Large intestine (tissue), 3 donors: ENCODE measurements around the gene RSAD2. TPM values are rescaled to one million over a fixed set of nuclear protein-coding genes. Genes with fewer than 3 reads are reported as not detected.

Experiments
- DNase-seq, 2 donors: peaks; one replicate each; pipeline versions ENCODE4 v3.0.0 to v3.0.0-alpha.2; 2013
- H3K27ac ChIP-seq: one replicate; pipeline ENCODE4 v1.5.1; 2013; ENCODE audit warnings: low read length
- H3K27me3 ChIP-seq: 2 replicates; pipeline ENCODE4 v1.6.1; 2013; ENCODE audit warnings: low read length; ENCODE audit not compliant: control insufficient read depth, insufficient read depth
- H3K36me3 ChIP-seq: 2 replicates; pipeline ENCODE4 v1.6.1; 2013; ENCODE audit warnings: low read length; ENCODE audit not compliant: control insufficient read depth, insufficient read depth
- H3K4me1 ChIP-seq: one replicate; pipeline ENCODE4 v1.6.1; 2013; ENCODE audit warnings: low read length; ENCODE audit not compliant: control insufficient read depth, insufficient read depth
- H3K4me3 ChIP-seq: one replicate; pipeline ENCODE4 v1.5.1; 2013; ENCODE audit warnings: low read length
- H3K9me3 ChIP-seq: one replicate; pipeline ENCODE4 v1.6.1; 2013; ENCODE audit warnings: mild to moderate bottlenecking, low read depth, low read length, moderate library complexity; ENCODE audit not compliant: control insufficient read depth
- WGBS: methylation state at CpG from one replicate; pipeline ENCODE4 v1.1.5; 2013; ENCODE audit warnings: low lambda C conversion rate; ENCODE audit not compliant: insufficient coverage; 5-methylcytosine and 5-hydroxymethylcytosine counted together
- polyA plus RNA-seq: library from polyadenylated mRNA; unstranded; fragments of 120-200 nt; gene quantifications from one replicate; pipeline ENCODE4 v1.2.1, GENCODE V29; 2013

RSAD2 gene
- polyA plus RNA-seq, 1 donor = 3.7 TPM

- Histone ChIP-seq H3K36me3 (no peaks in the 10 kb centered on the region), H3K9me3 (no peaks in the 10 kb centered on the region), H3K27ac (no peak overlapping the region), H3K4me1 (peaks cover 6% of the 10 kb centered on the region), H3K4me3 (no peak overlapping the region), H3K27me3 (no peaks in the 10 kb centered on the region)
- 80% methylated on average over 2 of the region's 2 CpGs for WGBS
- DNase-seq = no peak
Measured at GRCh38 chr2:6879011-6879410, 1.4 kb downstream of the RSAD2 start.

- no peaks in the 10 kb centered on the region for H3K36me3 ChIP-seq
- no peak overlapping the region for H3K27ac ChIP-seq
- no CpG with 5 or more reads among the region's 2 CpGs for WGBS
- H3K27me3 ChIP-seq = no peaks in the 10 kb centered on the region
- H3K4me1 ChIP-seq = peaks cover 6% of the 10 kb centered on the region
- H3K9me3 ChIP-seq = no peaks in the 10 kb centered on the region
- no peak overlapping the region for H3K4me3 ChIP-seq
- no peak for DNase-seq
Measured at GRCh38 chr2:6880200-6880733, 2.7 kb downstream of the RSAD2 start.

GRCh38 chr2:6881046-6881445, 3.5 kb downstream of the RSAD2 start:
- H3K4me1 ChIP-seq = peaks cover 6% of the 10 kb centered on the region
- no peak overlapping the region for H3K27ac ChIP-seq
- no CpG with 5 or more reads among the region's 1 CpG for WGBS
- H3K4me3 ChIP-seq = no peak overlapping the region
- DNase-seq = no peak
- H3K9me3 ChIP-seq = no peaks in the 10 kb centered on the region
- H3K27me3 ChIP-seq = no peaks in the 10 kb centered on the region
- H3K36me3 ChIP-seq = no peaks in the 10 kb centered on the region

- WGBS = no CpG with 5 or more reads among the region's 5 CpGs
- no peak for DNase-seq
- no peak overlapping the region for H3K27ac ChIP-seq
- H3K36me3 ChIP-seq = no peaks in the 10 kb centered on the region
- no peak overlapping the region for H3K4me3 ChIP-seq
- no peaks in the 10 kb centered on the region for H3K9me3 ChIP-seq
- no peaks in the 10 kb centered on the region for H3K27me3 ChIP-seq
- H3K4me1 ChIP-seq = peaks cover 6% of the 10 kb centered on the region
Measured at GRCh38 chr2:6881516-6881915, 3.9 kb downstream of the RSAD2 start.

- 20% methylated on average over 1 of the region's 7 CpGs for WGBS
- Histone ChIP-seq H3K36me3 (no peaks in the 10 kb centered on the region), H3K4me1 (no peaks in the 10 kb centered on the region), H3K27me3 (no peaks in the 10 kb centered on the region), H3K27ac (no peak overlapping the region), H3K9me3 (no peaks in the 10 kb centered on the region), H3K4me3 (no peak overlapping the region)
- no peak for DNase-seq
Measured at GRCh38 chr2:6883448-6884122, 6.0 kb downstream of the RSAD2 start.

GRCh38 chr2:6885551-6885950, 8.0 kb downstream of the RSAD2 start:
- Histone ChIP-seq H3K4me1 (no peaks in the 10 kb centered on the region), H3K9me3 (no peaks in the 10 kb centered on the region), H3K27me3 (no peaks in the 10 kb centered on the region), H3K27ac (no peak overlapping the region), H3K36me3 (no peaks in the 10 kb centered on the region), H3K4me3 (no peak overlapping the region)
- whole genome bisulfite sequencing = 92% methylated on average over 1 of the region's 2 CpGs
- no peak for DNase-seq

- 78% methylated on average over 3 of the region's 3 CpGs for WGBS
- no peak overlapping the region for H3K4me3 ChIP-seq
- no peak for DNase-seq
- no peaks in the 10 kb centered on the region for H3K4me1 ChIP-seq
- H3K27me3 ChIP-seq = no peaks in the 10 kb centered on the region
- H3K36me3 ChIP-seq = no peaks in the 10 kb centered on the region
- H3K9me3 ChIP-seq = no peaks in the 10 kb centered on the region
- no peak overlapping the region for H3K27ac ChIP-seq
Measured at GRCh38 chr2:6885968-6886367, 8.4 kb downstream of the RSAD2 start.

GRCh38 chr2:6887751-6888192, 10.2 kb downstream of the RSAD2 start:
- Histone ChIP-seq H3K36me3 (no peaks in the 10 kb centered on the region), H3K9me3 (no peaks in the 10 kb centered on the region), H3K27ac (no peak overlapping the region), H3K4me3 (no peak overlapping the region), H3K4me1 (no peaks in the 10 kb centered on the region), H3K27me3 (no peaks in the 10 kb centered on the region)
- WGBS = 75% methylated on average over 1 of the region's 3 CpGs
- DNase-seq = no peak

GRCh38 chr2:6888724-6889123, 11.1 kb downstream of the RSAD2 start:
- H3K27me3 ChIP-seq = no peaks in the 10 kb centered on the region
- WGBS = no CpG with 5 or more reads among the region's 4 CpGs
- no peak overlapping the region for H3K4me3 ChIP-seq
- no peak overlapping the region for H3K27ac ChIP-seq
- no peaks in the 10 kb centered on the region for H3K36me3 ChIP-seq
- H3K9me3 ChIP-seq = no peaks in the 10 kb centered on the region
- DNase-seq = no peak
- H3K4me1 ChIP-seq = no peaks in the 10 kb centered on the region

GRCh38 chr2:6893876-6894482, 16.4 kb downstream of the RSAD2 start:
- no peaks in the 10 kb centered on the region for H3K27me3 ChIP-seq
- no CpG with 5 or more reads among the region's 2 CpGs for WGBS
- no peaks in the 10 kb centered on the region for H3K4me1 ChIP-seq
- H3K36me3 ChIP-seq = no peaks in the 10 kb centered on the region
- no peak overlapping the region for H3K27ac ChIP-seq
- H3K9me3 ChIP-seq = no peaks in the 10 kb centered on the region
- H3K4me3 ChIP-seq = no peak overlapping the region
- DNase-seq = no peak
